GM18507 (cell line): ENCODE data around the gene MYL5.
"Not testable (repeated sequence)": the region's sequence is repeated elsewhere in the genome, so short reads cannot be mapped to it uniquely, and the experiment has no call there.

ENCODE experiments used
- DNase-seq: peaks from one replicate; pipeline ENCODE4 v3.0.0; 2011; ENCODE audit warnings: low read depth; ENCODE audit not compliant: insufficient read length; ENCODE audit errors: extremely low spot score
- FAIRE-seq: peaks from 2 replicates; lab custom pipeline; 2011; peaks lifted over from hg19 to GRCh38; lab: Jason Lieb, UNC

MYL5 gene

DNA sequence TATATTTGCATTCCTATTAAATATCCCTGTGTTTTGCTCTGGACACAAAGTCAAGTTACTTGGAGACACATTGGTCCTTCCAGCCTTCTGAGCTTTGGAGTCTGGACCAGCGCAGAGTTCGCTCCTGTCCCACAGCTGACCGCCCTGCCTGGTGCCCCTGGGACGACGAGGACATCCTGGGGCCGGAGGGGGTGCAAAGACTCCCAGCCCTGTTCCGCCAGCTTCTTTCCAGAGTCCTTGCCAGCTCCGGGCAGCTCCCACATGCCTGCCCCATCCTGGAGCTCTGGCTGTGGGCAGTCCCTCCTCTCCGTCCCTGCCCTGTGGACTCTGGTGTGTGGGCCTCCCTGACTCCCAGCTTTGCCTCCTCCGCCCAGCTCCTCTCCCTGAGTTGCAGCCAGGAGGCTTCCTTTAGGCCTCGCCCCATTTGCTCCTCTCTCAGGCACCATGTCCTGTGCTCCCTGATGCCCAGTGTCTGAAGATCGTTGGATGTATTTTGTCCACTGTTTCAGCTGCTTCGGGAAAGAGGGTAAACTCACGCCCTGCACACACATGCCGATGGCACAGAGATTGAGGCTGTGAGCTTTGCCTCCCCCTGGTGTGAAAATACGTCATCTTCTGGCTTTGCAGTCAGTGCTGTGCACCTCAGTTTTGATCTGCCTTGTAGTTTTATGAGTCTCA is 26.4 kb downstream of the MYL5 start:
- DNase-seq (no peak), FAIRE-seq (no peak)

DNA sequence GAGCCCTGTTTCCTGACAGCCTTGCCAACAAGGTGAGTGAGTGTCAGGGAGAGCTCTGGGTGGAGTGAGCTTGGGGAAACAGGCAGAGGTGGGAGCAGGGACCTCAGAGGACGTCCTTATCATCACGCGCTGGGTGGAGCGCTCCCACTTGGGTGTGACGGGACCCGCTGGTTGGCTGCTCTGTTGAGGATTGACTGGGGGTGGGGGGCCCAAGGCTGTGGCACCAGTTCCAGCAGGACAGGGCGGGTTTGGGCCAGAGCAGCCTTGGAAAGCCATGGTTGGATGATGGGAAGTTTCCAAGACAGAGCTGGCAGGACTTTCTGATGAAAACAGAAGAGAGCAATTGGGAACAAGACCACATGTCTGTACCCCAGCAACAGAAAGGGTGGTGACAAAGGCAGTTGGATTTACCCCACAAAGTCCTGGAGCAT is 28.3 kb downstream of the MYL5 start:
- FAIRE-seq = no peak
- DNase-seq = no peak

DNA sequence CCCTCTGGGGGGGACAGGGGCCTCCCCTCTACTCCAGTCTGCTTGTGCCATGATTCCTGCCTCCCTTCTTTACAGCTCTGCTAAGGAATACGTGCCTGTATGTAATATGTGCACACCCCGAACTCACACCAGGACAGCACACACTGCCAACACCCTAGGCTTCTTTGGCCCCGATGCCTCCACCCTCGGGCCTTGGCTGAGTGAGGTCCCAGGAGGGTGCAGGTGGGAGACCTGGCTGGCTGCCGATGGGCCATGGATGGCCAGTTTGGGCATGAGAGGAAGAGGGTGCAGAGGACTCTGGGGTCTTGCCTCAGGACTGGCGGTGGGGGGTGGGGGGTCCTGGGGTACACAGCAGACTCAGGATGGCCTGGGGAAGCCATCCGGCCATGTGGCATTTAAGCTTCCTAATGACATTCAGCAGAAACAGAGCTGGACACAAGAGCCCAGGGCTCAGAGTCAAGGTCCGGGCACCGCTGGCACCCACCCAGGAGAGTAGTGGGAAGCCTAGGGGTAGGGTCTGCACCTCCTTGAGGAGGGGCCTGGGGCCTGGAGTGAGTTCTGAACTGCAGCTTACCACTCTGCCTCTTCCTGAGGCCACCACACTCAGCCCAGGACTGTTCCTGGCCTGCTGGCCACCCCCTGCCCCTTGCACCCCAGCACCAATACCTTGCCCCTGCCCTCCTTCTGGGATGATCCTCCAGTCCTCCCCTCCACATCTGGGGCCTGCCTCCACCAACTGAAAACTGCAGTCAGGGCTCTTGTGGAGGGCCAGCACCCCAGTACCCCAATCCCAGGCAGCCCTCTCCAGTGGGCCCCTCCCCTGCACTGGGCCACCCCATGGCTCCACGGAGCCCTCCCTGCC is 29.2 kb downstream of the MYL5 start:
- FAIRE-seq (no peak), DNase-seq (no peak)

DNA sequence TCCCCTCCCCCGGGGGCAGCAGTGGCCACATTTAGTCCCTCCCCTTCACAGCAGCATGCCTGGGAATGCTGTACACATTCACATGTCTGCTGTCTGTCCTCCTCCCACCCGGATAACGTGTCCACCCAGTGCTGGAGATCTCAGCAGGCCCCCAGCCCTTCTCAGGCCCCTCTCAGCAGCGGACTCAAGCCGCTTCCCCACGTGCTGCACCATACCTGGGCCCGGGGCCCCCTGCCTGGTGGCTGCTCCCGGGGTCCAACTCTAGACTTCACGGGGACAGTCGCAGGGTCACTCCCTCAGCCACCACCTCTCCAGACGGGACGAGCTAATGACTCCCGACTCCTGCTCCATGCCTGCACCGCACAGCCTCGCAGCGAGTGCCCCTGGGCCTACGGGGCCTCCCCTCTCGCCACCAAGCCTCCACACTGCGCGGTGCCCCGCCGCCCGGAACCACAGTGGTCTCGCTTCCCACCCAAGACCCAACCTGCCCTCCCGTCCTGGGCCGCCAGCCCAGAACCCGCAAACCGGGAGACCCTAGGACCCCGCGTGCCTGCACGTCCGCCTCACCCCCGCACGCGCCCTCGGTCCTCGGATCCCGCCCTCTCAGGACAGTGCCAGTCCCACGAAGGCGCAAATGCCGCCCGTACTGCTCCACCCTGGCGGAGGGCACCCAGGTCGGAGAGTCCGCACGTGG is 30.0 kb downstream of the MYL5 start:
- FAIRE-seq = no peak
- DNase-seq = no peak

DNA sequence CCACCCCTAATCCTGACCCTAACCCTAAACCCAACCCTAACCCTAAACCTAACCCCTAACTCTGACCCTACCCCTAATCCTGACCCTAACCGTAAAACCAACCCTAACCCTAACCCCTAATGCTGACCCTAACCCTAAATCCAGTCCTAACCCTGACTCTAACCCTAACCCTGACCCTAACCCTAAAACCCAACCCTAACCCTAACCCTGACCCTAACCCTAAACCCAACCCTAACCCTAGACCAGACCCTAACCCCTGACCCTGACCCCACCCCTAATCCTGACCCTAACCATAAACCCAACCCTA is 30.6 kb downstream of the MYL5 start:
- DNase-seq (no peak), FAIRE-seq (no peak)

DNA sequence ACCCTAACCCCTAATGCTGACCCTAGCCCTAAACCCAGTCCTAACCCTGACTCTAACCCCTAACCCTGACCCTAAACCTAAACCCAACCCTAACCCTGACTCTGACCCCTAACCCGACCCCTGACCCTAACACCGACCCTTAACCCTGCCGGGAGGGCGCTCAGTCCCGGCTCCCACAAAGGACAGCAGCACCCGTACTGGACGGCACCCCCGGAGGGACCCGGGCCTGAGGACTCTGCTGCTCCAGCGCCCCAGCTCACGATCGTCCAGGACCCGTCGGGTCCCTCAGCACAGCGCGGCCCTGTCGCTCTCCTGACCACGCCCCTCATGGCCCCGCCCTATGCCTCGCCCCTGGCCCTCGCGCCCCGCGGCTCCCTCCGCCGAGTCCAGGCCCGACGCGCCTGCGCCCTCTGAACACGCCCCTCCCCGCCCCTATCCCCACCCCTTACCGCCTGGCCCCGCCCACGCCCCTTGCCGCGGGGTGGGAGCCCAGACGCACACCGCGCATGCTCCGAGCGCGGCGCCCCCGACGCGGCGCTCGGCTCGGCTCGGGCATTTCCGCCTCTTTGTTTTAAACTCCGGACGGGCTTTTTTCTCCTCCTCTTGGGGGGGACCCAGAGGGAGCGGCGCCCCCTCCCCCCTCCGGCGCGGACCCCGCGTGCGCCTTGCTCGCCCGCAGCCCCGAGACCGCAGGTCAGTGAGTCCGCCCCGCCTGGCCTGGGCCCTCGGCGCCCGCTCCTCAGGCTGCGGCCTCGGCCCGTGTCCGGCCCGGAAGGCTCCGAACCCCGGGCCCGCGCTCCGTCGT is 31.1 kb downstream of the MYL5 start, which contains the start of gene PCGF3:
Gene PCGF3, plus strand, starts transcription at position 555 of the 805 bp plus-strand sequence. CDS start 27,849 bp downstream, outside the sequence.
- peak; percentile 90 for FAIRE-seq
- peak; percentile 100 for DNase-seq

DNA sequence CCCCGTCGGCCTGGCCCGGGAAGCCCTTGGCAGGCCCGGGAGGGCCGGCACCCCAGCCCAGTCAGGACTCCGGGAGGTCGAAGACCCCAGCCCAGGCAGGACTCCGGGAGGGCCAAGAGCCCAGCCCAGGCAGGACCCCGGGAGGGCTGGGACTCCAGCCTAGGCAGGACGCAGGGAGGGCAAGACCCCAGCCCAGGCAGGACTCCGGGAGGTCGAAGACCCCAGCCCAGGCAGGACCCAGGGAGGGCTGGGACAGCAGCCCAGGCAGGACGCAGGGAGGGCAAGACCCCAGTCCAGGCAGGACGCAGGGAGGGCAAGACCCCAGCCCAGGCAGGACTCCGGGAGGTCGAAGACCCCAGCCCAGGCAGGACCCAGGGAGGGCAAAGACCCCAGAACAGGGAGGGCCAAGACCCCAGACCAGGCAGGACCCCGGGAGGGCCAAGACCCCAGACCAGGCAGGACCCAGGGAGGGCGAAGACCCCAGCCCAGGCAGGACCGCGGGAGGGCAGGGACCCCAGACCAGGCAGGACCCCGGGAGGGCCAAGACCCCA is 31.8 kb downstream of the MYL5 start:
- not testable (repeated sequence) for FAIRE-seq, DNase-seq

DNA sequence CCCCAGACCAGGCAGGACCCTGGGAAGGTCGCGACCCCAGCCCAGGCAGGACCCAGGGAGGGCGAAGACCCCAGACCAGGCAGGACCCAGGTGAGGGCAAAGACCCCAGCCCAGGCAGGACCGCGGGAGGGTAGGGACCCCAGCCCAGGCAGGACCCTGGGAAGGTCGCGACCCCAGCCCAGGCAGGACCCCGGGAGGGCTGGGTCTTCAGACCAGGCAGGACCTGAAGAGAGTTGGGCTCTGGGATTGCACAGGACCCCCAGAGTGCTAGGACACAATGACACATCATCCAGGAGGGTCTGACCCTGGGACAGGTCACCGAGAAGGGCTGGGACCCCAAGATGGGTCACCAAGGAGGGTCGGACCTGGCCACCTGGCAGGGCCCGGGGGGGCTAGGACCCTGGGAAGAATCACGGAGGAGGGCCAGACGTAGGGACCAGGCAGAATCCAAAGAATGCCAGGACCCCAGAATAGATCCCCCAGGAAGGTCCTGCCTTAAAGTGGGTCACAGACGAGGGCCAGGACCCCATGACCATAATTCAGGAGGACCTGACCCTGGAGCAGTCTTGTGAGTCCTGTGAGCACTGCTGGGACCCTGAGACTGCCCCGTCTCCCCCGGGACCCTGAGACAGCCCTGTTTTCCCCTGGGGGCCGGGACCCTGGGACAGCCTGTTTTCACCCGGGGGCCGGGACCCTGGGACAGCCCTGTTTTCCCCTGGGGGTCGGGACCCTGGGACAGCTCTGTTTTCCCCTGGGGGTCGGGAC is 32.7 kb downstream of the MYL5 start:
- DNase-seq (no peak), FAIRE-seq (no peak)

DNA sequence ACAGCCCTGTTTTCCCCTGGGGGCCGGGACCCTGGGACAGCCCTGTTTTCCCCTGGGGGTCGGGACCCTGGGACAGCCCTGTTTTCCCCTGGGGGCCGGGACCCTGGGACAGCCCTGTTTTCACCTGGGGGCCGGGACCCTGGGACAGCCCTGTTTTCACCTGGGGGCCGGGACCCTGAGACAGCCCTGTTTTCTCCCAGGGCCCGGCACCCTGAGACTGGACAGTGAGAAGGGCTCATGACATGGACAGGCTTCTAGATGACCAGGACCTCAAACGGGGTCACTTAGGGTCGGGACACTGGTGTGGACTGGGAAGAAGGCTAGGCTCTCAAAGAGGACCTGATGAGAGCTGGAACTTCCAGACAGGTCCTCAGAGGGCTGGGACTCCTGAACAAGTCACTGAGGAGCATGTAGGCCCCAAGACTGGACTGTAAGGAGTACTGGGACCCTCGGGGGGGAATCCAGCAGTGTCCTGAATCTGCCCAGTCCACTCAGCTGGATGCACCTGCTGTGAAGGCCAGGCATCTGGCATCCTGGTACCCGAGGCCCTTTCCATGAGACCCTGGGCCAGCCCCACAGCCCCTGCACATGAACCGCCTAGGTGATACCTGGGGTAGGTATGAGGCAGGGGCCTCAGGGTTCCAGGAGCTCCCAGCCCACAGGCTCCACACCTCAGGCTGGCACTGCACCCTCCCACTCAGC is 33.7 kb downstream of the MYL5 start:
- no peak for FAIRE-seq
- DNase-seq = no peak

DNA sequence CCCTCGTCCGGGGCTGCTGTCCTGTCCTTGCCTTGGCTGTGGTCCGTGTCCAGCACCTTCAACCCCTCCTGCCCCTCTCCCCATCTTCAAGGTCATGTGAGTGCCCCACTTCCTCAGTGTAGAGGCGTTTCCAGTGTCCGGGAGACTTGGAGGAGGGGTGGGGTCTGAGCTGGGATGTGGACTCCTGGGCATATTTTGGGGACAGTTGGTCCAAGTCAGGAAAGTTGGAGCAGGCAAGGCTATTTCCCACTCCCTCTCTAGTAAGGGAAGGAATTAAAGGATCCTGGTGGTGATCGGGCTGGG is 34.2 kb downstream of the MYL5 start:
- no peak for FAIRE-seq
- no peak for DNase-seq

DNA sequence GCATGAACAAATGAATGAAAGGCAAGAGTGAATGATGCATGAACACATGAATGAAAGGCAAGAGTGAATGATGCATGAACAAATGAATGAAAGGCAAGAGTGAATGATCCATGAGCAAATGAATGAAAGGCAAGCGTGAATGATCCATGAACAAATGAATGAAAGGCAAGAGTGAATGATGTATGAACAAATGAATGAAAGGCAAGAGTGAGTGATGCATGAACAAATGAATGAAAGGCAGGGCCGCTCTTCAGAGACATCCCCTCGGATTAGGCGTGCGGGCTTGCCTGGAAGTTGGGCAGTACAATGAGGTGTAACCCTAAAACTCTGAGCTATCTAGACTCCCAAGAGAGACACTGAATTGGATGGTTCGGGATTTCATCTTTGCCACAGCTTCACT is 35.0 kb downstream of the MYL5 start:
- FAIRE-seq (no peak), DNase-seq (no peak)

DNA sequence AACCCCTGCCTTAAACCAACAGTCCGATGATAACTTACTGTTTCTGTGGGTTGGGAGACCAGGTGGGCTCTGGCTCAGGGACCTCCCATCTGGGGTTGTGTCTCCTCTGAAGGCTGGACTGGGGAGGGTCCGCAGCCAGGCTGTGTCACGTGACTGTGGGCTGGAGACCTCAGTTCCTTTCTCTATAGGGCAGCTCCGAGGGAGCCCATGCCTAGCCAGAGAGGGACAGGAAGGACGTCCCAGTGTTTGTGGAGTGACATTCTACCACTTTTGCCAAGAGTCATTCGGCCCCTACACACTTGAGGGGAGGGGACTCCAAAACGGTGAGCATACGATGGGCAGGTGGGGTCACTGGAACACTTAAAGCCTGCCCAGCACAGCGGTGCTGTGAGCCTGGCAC is 35.8 kb downstream of the MYL5 start:
- DNase-seq (no peak), FAIRE-seq (no peak)

DNA sequence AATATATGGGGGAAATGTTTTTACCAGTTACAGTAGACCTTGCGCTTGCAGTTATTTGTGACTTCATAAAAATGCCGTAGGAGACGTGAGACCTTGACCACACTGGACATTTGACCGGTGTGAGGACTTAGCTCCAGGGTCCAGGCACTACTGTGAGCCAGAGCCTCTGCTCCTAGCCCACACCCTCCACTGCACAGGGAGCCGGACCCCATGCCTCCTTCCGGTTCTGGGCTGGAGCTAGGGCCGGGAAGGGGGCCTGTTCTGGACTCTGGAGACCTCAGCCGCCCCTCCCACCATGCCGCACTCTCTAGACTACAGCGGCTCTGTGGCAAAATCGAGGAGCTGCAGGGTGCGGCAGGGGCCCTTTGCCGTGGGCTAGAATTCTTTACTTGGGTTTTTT is 36.6 kb downstream of the MYL5 start:
- no peak for FAIRE-seq
- DNase-seq = no peak

DNA sequence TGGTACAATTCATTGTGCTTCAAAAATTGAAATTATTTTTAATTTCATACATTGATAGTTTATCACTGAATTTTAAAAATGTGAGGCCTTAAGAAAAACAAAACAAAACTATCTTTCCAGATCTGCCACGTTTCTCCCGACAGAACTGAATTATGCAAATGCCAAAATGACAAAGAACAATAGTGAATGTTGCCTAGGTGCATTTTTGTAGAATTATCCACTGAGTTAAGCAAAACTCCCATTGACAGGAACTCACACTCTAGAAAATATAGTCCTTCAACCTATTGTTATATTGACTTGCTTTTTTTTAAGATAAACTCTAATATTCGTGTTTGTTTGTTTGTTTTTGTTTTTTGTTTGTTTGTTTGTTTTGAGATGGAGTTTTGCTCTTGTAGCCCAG is 37.8 kb downstream of the MYL5 start:
- DNase-seq (no peak), FAIRE-seq (no peak)

DNA sequence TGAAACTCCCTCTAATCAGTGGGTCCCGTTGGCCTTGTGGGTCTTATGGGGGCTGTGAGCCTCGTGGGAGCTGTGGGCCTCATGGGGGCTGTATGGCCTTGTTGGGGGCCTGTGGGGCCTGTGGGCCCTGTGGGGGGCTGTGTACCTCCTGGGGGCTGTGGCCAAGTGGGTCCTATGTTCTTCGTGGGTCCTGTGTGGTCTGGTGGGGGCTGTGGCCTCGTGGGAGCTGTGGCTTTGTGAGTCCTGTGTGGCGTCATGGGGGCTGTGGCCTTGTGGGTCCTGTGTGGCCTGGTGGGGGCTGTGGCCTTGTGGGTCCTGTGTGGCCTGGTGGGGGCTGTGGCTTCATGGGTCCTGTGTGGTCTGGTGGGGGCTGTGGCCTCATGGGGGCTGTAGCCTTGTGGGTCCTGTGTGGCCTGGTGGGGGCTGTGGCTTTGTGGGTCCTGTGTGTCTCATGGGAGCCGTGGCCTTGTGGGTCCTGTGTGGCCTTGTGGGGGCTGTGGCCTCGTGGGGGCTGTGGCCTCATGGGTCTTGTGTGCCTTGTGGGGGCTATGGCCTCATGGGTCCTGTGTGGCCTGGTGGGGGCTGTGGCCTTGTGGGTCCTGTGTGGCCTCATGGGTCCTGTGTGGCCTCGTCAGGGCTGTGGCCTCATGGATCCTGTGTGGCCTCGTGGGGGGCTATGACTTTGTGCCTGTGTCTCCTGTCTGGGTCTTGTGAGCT is 38.7 kb downstream of the MYL5 start:
- DNase-seq (no peak), FAIRE-seq (no peak)

DNA sequence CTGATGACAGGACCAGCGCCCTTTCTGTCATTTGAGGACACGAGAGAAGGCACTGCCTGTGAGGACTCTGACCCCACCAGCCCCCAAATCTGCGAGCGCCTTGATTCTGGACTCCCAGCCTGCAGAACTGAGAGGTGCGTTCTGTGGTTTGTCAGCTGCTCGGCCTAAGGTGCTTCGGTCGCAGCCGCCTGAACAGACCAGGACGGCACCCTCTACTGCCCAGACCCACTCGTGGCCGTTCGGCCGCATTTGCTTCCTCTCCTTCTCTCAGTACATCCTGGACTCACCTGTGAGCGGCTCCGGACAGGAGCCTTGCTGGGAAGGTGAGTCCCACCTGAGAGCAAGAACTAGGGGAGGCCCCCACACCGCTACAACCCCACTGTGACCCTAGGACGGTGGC is 39.7 kb downstream of the MYL5 start:
- FAIRE-seq = no peak

DNA sequence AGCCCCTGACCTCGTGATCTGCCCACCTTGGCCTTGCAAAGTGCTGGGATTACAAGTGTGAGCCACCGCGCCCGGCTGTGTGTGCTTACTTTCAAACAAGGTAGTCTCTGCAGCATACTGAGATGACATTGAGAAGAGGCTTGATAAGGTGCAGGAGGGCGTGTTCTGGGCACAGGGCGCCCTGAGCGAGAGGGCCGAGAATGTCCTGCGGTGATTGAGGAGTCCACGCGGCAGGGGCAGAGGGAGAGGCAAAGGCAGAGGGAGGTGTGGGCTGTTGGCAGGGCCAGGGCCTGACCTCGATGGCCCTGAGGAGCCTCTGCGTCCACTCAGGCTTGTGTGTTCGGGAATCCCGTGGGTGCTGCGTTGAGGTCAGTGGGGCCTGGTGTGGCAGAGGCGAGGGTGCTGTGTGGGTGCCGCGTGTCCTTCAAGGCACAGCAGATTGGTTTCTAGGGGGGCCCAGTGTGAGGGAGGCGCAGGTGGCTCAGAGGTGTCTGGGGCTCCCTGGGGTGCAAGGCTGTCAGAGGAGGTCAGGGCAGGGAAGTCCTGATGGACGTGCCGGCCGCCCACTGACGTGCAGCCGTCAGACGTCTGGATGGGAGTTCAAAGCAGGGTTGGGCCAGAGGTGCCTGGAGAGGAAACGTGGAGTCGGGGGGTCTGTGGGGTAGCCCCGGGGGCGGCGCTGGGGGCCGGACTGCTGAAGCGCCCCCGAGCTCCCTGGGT is 43.4 kb downstream of the MYL5 start:
- FAIRE-seq (no peak), DNase-seq (no peak)

More for the DNA sequence above, 39.7 kb downstream of the MYL5 start:
- DNase-seq = no peak
